Left lobe of liver (tissue), 1 donor: ENCODE data around the gene MGST1. TPM values are rescaled to one million over a fixed set of nuclear protein-coding genes. Genes with fewer than 3 reads are reported as not detected.

ENCODE experiments used
- total RNA-seq: library from RNA; stranded (reverse); gene quantifications from one replicate; pipeline ENCODE4 v1.2.1, GENCODE V29; 2021
- donor health status: DM: no; HTN: yes; CAD: no.

Gene MGST1
- total RNA-seq, 1 donor from 2014 or later = 1,460 TPM

Other genes with a start within 250 kb of the MGST1 start
- not detected for gene SLC15A5, start 70.0 kb upstream of the MGST1 start, total RNA-seq